MM.1S (cell line): ENCODE results near the gene ARID4B.

Source experiments
- DNase-seq: peaks from one replicate; pipeline ENCODE4 v3.0.0-alpha.2; 2015
- H2AFZ ChIP-seq: fragments of 300-600 bp; sonication (generic); 2 replicates; pipeline ENCODE4 v1.6.0; 2016; ENCODE audit warnings: antibody characterized with exemption, low read length
- H3F3A ChIP-seq: fragments of 300-600 bp; sonication (generic); 2 replicates; pipeline ENCODE4 v1.6.1; 2016; ENCODE audit warnings: mild to moderate bottlenecking, antibody characterized with exemption, low read length, moderate library complexity, mixed read lengths; ENCODE audit not compliant: insufficient read depth
- H3K27ac ChIP-seq: fragments of 300-600 bp; sonication (generic); 2 replicates; pipeline ENCODE4 v1.5.1; 2016; ENCODE audit warnings: mild to moderate bottlenecking, low read length
- H3K27me3 ChIP-seq: fragments of 300-600 bp; sonication (generic); replicated peaks from 2 replicates; pipeline ENCODE4 v1.6.0; 2016; ENCODE audit warnings: low read length; ENCODE audit not compliant: insufficient read depth
- H3K36me3 ChIP-seq: fragments of 300-600 bp; sonication (generic); replicated peaks from 2 replicates; pipeline ENCODE4 v1.6.1; 2016; ENCODE audit warnings: mild to moderate bottlenecking, low read length, mixed read lengths; ENCODE audit not compliant: insufficient read depth
- H3K4me1 ChIP-seq: fragments of 300-600 bp; sonication (generic); 2 replicates; pipeline ENCODE4 v1.6.1; 2016; ENCODE audit warnings: low read length, mixed read lengths
- H3K4me2 ChIP-seq: fragments of 300-600 bp; sonication (generic); 2 replicates; pipeline ENCODE4 v1.6.0; 2016; ENCODE audit warnings: low read depth, low read length
- H3K4me3 ChIP-seq: fragments of 300-600 bp; sonication (generic); 2 replicates; pipeline ENCODE4 v1.5.1; 2016; ENCODE audit warnings: low read length, mixed read lengths
- H3K79me2 ChIP-seq: fragments of 300-600 bp; sonication (generic); 2 replicates; pipeline ENCODE4 v1.6.1; 2016; ENCODE audit warnings: mixed run types, low read length, mixed read lengths
- H3K9ac ChIP-seq: fragments of 300-600 bp; sonication (generic); 2 replicates; pipeline ENCODE4 v1.6.1; 2016; ENCODE audit warnings: low read length, mixed read lengths
- H3K9me2 ChIP-seq: fragments of 300-600 bp; sonication (generic); replicated peaks from 2 replicates; pipeline ENCODE4 v1.6.1; 2016; ENCODE audit warnings: mild to moderate bottlenecking, low read length, mixed read lengths; ENCODE audit not compliant: insufficient read depth
- H3K9me3 ChIP-seq: fragments of 300-600 bp; sonication (generic); replicated peaks from 2 replicates; pipeline ENCODE4 v1.6.1; 2016; ENCODE audit warnings: mild to moderate bottlenecking, low read length, mixed read lengths; ENCODE audit not compliant: insufficient read depth
- H4K20me1 ChIP-seq: fragments of 300-600 bp; sonication (generic); 2 replicates; pipeline ENCODE4 v1.6.1; 2016; ENCODE audit warnings: mild to moderate bottlenecking, low read length, moderate library complexity, mixed read lengths; ENCODE audit not compliant: insufficient read depth
- CTCF ChIP-seq: fragments of 300-600 bp; sonication (generic); IDR thresholded peaks from 2 replicates; pipeline ENCODE4 v1.5.1; 2016; ENCODE audit warnings: antibody characterized with exemption, low read length, mixed read lengths
- EZH2 ChIP-seq: fragments of 300-600 bp; sonication (generic); optimal IDR thresholded peaks from 2 replicates; pipeline ENCODE3; 2017; ENCODE audit warnings: low read depth, mild to moderate bottlenecking, antibody characterized with exemption, low read length, mixed read lengths
- EZH2phosphoT487 ChIP-seq: fragments of 300-600 bp; sonication (generic); IDR thresholded peaks from 2 replicates; pipeline ENCODE4 v1.6.1; 2018; ENCODE audit warnings: antibody characterized with exemption, low read length

ARID4B gene

GRCh38 chr1:235229868-235230267, 98.1 kb downstream of the ARID4B start:
- Histone ChIP-seq H3F3A (0 out of 2 replicates have a peak, but pooled peaks cover 4% of the 10 kb centered on the region), H3K4me1 (no peaks in the 10 kb centered on the region), H3K27ac (no peak overlapping the region), H3K36me3 (peaks cover 4% of the 10 kb centered on the region; the same call in 1 of the 2 replicates), H3K4me3 (no peak overlapping the region), H3K27me3 (no peaks in the 10 kb centered on the region), H3K9me2 (no peaks in the 10 kb centered on the region), H3K79me2 (no peaks in the 10 kb centered on the region), H2AFZ (no peak overlapping the region), H3K9ac (no peak overlapping the region), H3K4me2 (no peak overlapping the region), H4K20me1 (no peaks in the 10 kb centered on the region), H3K9me3 (no peaks in the 10 kb centered on the region)
- DNase-seq: no peak
- TF ChIP-seq CTCF (no peak), EZH2phosphoT487 (no peak), EZH2 (no peak)

- Histone ChIP-seq H3K4me3 (no peak overlapping the region), H3F3A (0 out of 2 replicates have a peak, but pooled peaks cover 4% of the 10 kb centered on the region), H4K20me1 (no peaks in the 10 kb centered on the region), H2AFZ (no peak overlapping the region), H3K4me2 (no peak overlapping the region), H3K9ac (no peak overlapping the region), H3K27me3 (no peaks in the 10 kb centered on the region), H3K27ac (no peak overlapping the region), H3K4me1 (no peaks in the 10 kb centered on the region), H3K9me2 (no peaks in the 10 kb centered on the region), H3K79me2 (no peaks in the 10 kb centered on the region), H3K9me3 (no peaks in the 10 kb centered on the region), H3K36me3 (peaks cover 7% of the 10 kb centered on the region; the same call in 1 of the 2 replicates)
- no peak for TF ChIP-seq CTCF
- no peak for TF ChIP-seq EZH2
- no peak for TF ChIP-seq EZH2phosphoT487
- DNase-seq: no peak
Observed at GRCh38 chr1:235227414-235227813, 100.6 kb downstream of the ARID4B start.

GRCh38 chr1:235226933-235227332, 101.0 kb downstream of the ARID4B start:
- Histone ChIP-seq H3K27me3 (no peaks in the 10 kb centered on the region), H4K20me1 (no peaks in the 10 kb centered on the region), H3K9ac (no peak overlapping the region), H2AFZ (no peak overlapping the region), H3K9me3 (no peaks in the 10 kb centered on the region), H3K4me2 (no peak overlapping the region), H3F3A (0 out of 2 replicates have a peak, but pooled peaks cover 4% of the 10 kb centered on the region), H3K9me2 (no peaks in the 10 kb centered on the region), H3K36me3 (peaks cover 7% of the 10 kb centered on the region; the same call in 1 of the 2 replicates), H3K27ac (no peak overlapping the region), H3K4me3 (no peak overlapping the region), H3K4me1 (no peaks in the 10 kb centered on the region), H3K79me2 (no peaks in the 10 kb centered on the region)
- DNase-seq: peak; percentile 17
- TF ChIP-seq EZH2 (no peak), EZH2phosphoT487 (no peak), CTCF (no peak)
